AG04449 (cell line): Measurements from ENCODE around the gene RAB7A.

Experiments used
- CTCF ChIA-PET: fragments of 350-600 bp; formaldehyde crosslinking; extraction: SDS; loops from one replicate; lab custom pipeline; 2021; ENCODE audit warnings: antibody characterized with exemption; lab: Yijun Ruan, JAX
- POLR2A ChIA-PET: fragments of 400-600, 350-600 bp; formaldehyde crosslinking; extraction: SDS; loops from one replicate; lab custom pipeline; 2020; ENCODE audit warnings: antibody characterized with exemption, inconsistent platforms; lab: Yijun Ruan, JAX
- DNase-seq: peaks from one replicate; pipeline ENCODE4 v3.0.0-alpha.2; 2010; ENCODE audit warnings: low read depth, low spot score
- H3K4me3 ChIP-seq: 2 replicates; pipeline ENCODE4 v1.5.1; 2011; ENCODE audit warnings: low read depth, mild to moderate bottlenecking, control low read depth, low read length
- TF ChIP-seq, protein P1 (sequence below): IDR thresholded peaks from one replicate; pipeline ENCODE4 v1.5.1; 2011; ENCODE audit warnings: mild to moderate bottlenecking, moderate library complexity, low read length, control low read depth, inconsistent platforms; ENCODE audit not compliant: insufficient read depth; ENCODE audit errors: missing control alignments

The RAB7A gene

DNA sequence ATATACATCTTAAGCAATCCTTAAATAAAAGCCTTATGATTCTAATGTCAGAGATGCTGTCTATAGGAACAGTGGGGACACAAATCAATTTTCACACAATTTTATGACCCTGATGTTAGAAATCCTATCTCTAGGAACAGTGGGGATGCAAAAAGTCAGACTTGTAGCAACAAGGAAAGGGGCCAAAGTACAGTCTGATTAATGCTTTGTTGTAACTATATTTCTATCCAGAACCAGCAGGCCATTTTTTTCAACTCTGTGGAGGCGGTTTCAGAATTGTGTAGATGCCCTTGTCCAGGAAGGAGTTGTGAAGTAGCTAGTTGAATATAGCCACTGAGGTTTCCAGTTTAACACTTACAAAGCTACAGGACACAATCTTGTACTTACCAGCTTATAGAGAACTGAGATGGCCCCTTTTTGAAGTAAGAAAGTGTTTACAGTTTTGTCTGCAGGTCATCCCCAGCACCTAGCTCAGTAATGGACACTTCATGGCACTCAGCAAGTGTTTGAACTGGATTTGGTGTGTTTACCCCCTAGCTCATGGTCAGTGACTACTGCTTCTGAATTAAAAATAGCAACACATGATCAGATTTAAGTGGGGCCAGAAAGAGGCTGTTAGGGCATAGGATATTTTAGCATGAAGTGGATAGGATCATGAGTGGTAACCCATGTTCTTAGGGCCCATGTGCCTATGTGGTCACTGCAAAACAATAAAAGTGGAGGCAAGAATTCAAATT is 54.3 kb downstream of the RAB7A start:
- H3K4me3 ChIP-seq: no peak overlapping the region
- no peak for DNase-seq
- ChIA-PET POLR2A (no interaction called here), CTCF (interaction anchor here (0.6 to 3.0 kb wide), 5 partner anchors 10 to 99 kb away, joined by 3 to 24 read pairs (median 5); no protein-coding TSS in a partner anchor)
- TF ChIP-seq, protein P1, sequence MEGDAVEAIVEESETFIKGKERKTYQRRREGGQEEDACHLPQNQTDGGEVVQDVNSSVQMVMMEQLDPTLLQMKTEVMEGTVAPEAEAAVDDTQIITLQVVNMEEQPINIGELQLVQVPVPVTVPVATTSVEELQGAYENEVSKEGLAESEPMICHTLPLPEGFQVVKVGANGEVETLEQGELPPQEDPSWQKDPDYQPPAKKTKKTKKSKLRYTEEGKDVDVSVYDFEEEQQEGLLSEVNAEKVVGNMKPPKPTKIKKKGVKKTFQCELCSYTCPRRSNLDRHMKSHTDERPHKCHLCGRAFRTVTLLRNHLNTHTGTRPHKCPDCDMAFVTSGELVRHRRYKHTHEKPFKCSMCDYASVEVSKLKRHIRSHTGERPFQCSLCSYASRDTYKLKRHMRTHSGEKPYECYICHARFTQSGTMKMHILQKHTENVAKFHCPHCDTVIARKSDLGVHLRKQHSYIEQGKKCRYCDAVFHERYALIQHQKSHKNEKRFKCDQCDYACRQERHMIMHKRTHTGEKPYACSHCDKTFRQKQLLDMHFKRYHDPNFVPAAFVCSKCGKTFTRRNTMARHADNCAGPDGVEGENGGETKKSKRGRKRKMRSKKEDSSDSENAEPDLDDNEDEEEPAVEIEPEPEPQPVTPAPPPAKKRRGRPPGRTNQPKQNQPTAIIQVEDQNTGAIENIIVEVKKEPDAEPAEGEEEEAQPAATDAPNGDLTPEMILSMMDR: no peak

DNA sequence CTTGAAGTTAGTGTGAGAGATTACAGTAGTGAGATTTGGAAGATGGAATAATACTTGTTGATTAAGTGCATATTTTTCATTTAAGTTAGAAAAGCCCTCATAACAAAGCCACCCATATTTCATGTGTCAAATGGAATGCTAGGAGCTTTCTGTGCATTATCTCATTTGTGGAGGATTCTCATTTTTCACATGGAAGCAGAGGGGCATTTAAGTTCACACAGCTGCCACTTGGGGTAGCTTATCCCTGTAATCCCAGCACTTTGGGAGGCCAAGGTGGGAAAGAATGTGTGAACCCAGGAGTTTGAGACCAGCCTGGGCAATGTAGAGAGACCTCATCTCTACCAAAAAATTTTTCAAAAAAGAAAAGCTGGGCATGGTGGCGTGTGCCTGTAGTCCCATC is 55.2 kb downstream of the RAB7A start:
- no peak for DNase-seq
- TF ChIP-seq, protein P1: no peak
- CTCF ChIA-PET: interaction anchor here (0.6 to 3.0 kb wide), 9 partner anchors 10 to 164 kb away, joined by 3 to 24 read pairs (median 5); no protein-coding TSS in a partner anchor
- H3K4me3 ChIP-seq: no peak overlapping the region
- POLR2A ChIA-PET: no interaction called here

DNA sequence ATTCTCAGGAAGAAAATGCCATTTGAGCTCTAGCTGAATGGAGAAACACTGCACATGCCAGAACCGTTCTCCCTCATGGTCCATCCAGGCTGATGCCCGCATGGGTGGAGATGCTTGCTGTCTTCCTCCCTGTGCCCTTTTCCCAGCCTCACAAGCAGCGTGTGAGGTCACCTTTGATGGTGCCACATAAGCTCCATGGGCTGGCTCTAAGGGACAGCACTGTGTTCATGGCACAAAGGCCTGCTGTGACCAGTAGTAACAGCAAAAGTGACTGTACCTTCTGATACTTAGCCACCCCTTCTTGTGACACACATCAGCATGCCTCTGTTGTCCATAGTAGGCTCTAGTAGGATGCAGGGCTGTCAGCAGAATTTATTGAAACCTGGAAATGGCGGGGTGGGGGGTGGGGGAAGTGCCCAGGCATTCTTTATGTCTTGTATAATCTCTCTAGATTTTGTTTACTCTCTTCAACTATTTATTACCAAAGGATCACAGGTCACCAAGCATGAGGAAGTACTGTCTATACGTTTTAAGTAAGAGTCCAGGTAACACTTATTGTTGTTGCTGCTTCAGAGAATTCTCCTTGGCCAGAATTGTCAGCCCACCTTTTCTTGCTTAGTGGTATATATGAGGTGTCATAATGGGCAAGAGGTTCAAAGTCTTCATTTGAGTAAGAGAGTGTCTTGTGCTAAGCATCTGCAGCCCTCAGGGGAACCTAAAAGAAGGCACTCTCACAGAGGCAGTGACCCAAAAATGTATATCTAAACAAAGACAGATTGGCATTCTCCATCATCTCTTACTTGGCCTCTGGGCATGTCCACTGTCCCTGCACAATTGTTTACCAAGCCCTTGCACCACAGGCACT is 56.5 kb downstream of the RAB7A start:
- no peak for DNase-seq
- CTCF ChIA-PET: interaction anchor here (1.1 to 3.0 kb wide), 5 partner anchors 12 to 102 kb away, joined by 3 to 24 read pairs (median 6); no protein-coding TSS in a partner anchor
- POLR2A ChIA-PET: no interaction called here
- H3K4me3 ChIP-seq: no peak overlapping the region
- TF ChIP-seq, protein P1: no peak

DNA sequence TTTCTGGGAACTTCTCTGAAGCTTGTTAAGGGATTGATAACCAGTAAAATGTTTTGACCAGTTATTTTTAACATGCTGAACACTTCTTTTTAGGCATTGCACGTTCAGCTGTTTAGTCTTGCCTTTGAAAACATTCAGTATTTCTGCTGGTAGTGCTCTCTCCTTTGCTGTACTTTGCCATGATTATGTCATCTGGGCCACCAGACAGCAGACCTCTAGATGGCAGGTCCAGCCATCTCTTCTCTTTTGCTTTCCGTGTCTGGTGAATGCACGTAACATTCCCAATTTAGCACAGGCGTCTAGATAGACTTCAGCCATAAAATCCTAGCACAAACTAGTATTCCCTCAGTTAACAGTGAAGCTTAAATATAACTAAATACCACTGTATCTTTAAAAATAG is 57.8 kb downstream of the RAB7A start:
- CTCF ChIA-PET: interaction anchor here (1.0 to 1.9 kb wide), 2 partner anchors 12 to 103 kb away, joined by 4 to 9 read pairs; no protein-coding TSS in a partner anchor
- POLR2A ChIA-PET: no interaction called here
- TF ChIP-seq, protein P1: no peak
- no peak for DNase-seq
- no peak overlapping the region for H3K4me3 ChIP-seq

DNA sequence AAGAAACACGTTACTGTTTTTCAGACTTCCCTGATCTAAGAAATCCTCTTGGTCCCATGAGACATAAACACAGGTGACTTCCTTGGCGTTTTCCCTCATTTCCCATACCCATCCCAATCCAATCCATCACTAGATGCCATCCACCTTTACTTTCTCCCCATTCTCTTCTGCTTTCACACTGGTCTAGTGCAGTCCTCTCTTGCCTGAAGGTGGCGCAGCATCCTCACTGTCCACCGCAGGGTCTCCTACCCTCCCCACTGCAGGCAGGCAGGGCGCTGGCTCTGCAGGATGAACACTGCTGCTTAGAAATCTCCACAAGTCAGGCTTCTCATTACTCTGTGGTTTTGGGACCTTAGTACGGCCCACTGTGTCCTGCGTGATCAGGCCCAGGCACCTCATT is 58.2 kb downstream of the RAB7A start:
- ChIA-PET CTCF (interaction anchor here (1.3 to 1.9 kb wide), 2 partner anchors 11 to 104 kb away, joined by 7 to 9 read pairs; no protein-coding TSS in a partner anchor), POLR2A (no interaction called here)
- TF ChIP-seq, protein P1: peak; percentile 38
- DNase-seq: no peak
- no peak overlapping the region for H3K4me3 ChIP-seq
